ENCODE results near the gene SMYD3.

- TF ChIP-seq CTCF (IDR thresholded peaks at IDR 0.05; ENCODE audit: low read depth, low read length, poor library complexity, severe bottlenecking) (no peak), EZH2phosphoT487 (IDR thresholded peaks at IDR 0.05; ENCODE audit: borderline replicate concordance, low read length) (no peak)
These were observed 429.6 kb downstream of the SMYD3 start for GRCh38 chr1:246077476-246077875.

Data from DOHH2 (cell line).